Activated naive CD4-positive, alpha-beta T cell treated with anti-CD3 and anti-CD28 coated beads, Interleukin-2, amount 50 U/mL, for 72 hours (primary cell): Measurements from ENCODE around the gene EXOC5. TPM values are rescaled to one million over a fixed set of nuclear protein-coding genes. Genes with fewer than 3 reads are reported as not detected.
A peak's percentile ranks its signal among the peaks of the same experiment; 100 is the strongest.

Experiments used
- ATAC-seq, 2 donors: fragments of 150-1000 bp; cut with Tn5 transposase; 2 replicates each; pipeline ENCODE4 v1.10.0; 2021; ENCODE audit warnings: mild to moderate bottlenecking in 2 of 2, moderate library complexity in 2 of 2
- DNase-seq, 2 donors: peaks; one replicate each; pipeline ENCODE4 v3.0.0; 2021 to 2022; ENCODE audit warnings: low spot score in 2 of 2
- H3K27ac Mint-ChIP-seq, 2 donors: one replicate each; pipeline ENCODE4 v1.8.0; 2022; ENCODE audit warnings: mild to moderate bottlenecking in 2 of 2, mixed read lengths in 2 of 2
- H3K36me3 Mint-ChIP-seq, 2 donors: one replicate each; pipeline ENCODE4 v1.8.0; 2022; ENCODE audit warnings: mixed read lengths in 2 of 2
- H3K9me3 Mint-ChIP-seq, 2 donors: one replicate each; pipeline ENCODE4 v1.8.0; 2022; ENCODE audit warnings: mixed read lengths in 2 of 2
- total RNA-seq, 2 donors: library from RNA; stranded (reverse); gene quantifications; one replicate each; pipeline ENCODE4 v1.2.3, GENCODE V29; 2022

The EXOC5 gene, protein sequence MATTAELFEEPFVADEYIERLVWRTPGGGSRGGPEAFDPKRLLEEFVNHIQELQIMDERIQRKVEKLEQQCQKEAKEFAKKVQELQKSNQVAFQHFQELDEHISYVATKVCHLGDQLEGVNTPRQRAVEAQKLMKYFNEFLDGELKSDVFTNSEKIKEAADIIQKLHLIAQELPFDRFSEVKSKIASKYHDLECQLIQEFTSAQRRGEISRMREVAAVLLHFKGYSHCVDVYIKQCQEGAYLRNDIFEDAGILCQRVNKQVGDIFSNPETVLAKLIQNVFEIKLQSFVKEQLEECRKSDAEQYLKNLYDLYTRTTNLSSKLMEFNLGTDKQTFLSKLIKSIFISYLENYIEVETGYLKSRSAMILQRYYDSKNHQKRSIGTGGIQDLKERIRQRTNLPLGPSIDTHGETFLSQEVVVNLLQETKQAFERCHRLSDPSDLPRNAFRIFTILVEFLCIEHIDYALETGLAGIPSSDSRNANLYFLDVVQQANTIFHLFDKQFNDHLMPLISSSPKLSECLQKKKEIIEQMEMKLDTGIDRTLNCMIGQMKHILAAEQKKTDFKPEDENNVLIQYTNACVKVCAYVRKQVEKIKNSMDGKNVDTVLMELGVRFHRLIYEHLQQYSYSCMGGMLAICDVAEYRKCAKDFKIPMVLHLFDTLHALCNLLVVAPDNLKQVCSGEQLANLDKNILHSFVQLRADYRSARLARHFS
- total RNA-seq, result 10 to 100 TPM; 71.2 to 80.4 TPM

DNA sequence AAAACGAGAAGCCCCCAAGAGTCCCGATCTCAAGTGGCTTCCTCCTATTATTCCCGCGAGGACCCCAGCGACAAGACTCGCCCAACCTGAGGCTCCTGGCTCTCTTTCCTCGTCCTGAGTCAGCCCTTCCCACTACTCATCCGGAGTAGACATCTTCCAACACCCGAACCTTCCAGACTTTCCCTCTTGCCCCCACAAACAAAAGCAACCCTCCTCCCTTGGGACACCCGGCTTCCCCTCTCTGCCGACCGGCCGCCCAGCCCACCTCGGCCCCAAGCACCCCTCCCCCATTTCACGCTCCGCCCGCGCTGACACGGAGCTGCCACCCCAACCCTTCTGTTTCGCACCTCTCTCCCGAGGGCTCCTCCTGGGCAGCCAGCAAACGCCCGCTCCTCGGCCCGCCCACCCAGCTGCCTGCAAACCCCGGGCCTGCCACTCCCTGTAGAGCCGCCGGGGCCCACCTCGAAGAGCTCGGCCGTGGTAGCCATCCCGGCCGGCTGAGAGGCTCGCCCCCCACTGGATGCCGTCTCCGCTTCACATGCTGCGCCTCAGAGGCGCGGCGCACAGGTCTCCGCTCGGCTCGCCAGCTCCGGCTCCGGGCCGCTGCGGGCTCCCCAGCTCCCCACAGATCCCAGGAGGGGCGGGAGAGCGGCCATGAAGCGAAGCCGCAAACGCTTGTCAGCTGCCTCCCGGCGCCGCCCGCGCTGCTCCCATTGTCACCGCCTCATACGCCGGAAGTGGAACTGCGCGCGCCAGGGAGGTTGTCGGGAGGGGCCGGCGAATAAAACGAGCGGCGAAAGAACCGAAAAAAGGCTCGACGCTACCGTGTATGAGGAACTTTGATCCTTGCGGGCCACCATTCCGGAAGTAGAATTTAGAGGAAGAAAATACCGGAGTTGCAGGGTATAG is at the start of gene EXOC5, which contains the start of gene AP5M1:
TSS of gene EXOC5 (minus strand) at position 745 of the 909 bp plus-strand sequence. CDS start at position 488, 257 bp downstream.
TSS of gene AP5M1 (plus strand) at position 811 of the 909 bp plus-strand sequence. CDS start 344 bp downstream, outside the sequence.
- peak within 1 kb of the TSS; percentile 99 for H3K27ac Mint-ChIP-seq
- H3K9me3 Mint-ChIP-seq, result no peaks in the 10 kb centered on the region
- peak; percentile 87 to 90 for DNase-seq
- peaks cover 9 to 31% of the 10 kb centered on the region in 2 donors for H3K36me3 Mint-ChIP-seq
- peak; percentile 92 to 94 for ATAC-seq

DNA sequence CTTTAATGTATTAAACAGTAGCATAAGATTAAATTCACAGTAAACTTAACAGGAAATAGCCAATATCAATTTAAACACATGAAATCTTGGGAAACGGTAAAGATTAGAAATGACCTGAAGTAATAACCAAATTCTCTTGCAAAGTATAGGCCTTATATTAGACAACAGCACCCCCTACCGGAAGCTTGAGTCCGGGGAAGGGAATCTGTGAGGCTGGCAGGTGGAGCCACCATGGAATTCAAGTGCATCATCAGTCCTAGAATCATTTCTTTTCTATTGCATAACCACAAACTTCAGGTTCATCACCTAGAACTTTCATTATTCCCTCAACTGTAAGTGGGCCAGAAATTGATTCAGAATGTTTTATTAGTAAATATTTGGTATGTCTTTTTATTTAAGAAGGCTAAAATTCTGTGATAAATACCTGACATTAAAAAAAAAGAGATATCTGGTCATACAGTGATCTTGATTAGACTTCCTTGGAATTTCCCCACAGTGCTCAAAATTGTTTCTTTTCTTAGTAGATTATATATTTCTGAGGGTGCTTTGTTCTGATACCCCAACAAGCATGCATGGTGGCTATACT is 48.6 kb upstream of the EXOC5 start:
- H3K9me3 Mint-ChIP-seq, result peaks cover 4 to 5% of the 10 kb centered on the region in 2 donors
- peaks cover 5 to 6% of the 10 kb centered on the region in 2 donors for H3K36me3 Mint-ChIP-seq
- ATAC-seq (peak; percentile 63 to 67), DNase-seq (peak in 1 of 2 donors; percentile 78)
- no peak overlapping the region for H3K27ac Mint-ChIP-seq

DNA sequence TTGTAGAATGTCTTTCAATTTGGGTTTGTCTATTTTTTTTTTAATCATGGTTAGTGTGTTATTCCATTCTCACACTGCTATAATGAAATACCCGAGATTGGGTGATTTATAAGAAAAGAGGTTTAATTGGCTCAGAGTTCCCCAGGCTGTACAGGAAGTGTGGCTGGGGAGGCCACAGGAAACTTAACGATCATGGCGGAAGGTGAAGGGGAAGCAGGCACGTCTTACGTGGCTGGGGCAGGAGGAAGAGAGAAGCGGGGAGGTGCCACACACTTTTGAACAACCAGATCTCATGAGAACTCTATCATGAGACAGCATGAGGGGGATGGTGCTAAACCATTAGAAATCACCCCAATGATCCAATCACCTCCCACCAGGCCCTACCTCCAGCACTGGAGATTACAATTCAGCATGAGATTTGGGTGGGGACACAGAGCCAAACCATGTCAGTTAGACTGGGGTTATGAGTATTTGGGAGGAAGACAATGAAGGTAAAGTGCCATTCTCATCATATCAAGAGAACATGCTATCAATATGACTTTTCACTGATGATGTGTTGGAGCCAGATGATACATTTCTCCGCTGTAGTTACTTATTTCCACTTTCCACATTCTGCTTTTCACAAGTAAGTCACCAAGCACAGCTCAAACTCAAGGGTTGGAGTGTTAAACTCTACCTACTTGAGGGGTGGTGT is 45.8 kb upstream of the EXOC5 start:
- no peak for DNase-seq
- peaks cover 4 to 5% of the 10 kb centered on the region in 2 donors for H3K9me3 Mint-ChIP-seq
- H3K36me3 Mint-ChIP-seq, result peaks cover 5 to 6% of the 10 kb centered on the region in 2 donors
- H3K27ac Mint-ChIP-seq, result no peak overlapping the region
- peak in 1 of 2 donors; percentile 83 for ATAC-seq

DNA sequence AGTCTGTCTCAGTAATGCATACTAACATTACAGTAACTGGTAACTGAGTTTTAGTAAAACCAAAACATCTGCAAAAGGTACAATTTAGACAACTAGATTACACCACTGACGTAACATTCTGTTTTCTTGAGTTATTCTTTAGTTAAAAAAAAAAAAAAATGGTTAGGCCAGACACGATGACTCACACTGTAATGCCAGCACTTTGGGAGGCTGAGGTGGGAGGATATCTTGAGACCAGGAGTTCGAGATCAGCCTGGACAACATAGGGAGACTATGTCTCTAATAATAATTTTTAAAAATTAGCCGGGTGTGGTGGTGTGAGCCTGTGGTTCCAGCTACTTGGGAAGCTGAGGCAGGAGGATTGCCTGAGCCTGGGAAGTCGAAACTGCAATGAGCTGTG is 34.2 kb upstream of the EXOC5 start:
- Mint-ChIP-seq H3K36me3 (no peaks in the 10 kb centered on the region), H3K9me3 (no peaks in the 10 kb centered on the region), H3K27ac (no peak overlapping the region)
- ATAC-seq (no peak), DNase-seq (no peak)

DNA sequence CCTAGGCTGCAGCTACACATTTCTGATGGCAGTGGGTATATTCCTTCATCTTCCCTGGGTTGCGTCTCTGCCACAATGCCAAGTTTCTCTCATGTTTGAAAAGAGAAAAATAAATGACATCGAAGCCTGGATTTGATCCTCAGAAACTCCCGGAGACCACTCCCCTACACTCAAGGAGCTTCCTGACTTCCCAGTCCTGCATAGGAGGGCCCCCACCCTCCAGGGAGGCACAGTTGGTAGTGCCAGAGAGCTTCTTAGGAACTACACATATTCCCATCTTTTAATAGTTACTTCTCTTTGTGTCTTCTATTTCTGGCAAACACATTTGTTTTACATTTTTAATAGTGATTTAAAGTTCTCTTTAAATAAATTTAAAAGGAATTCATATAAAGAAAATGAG is 30.8 kb upstream of the EXOC5 start:
- Mint-ChIP-seq H3K9me3 (no peaks in the 10 kb centered on the region), H3K36me3 (no peaks in the 10 kb centered on the region), H3K27ac (no peak overlapping the region)
- DNase-seq (no peak), ATAC-seq (no peak)

DNA sequence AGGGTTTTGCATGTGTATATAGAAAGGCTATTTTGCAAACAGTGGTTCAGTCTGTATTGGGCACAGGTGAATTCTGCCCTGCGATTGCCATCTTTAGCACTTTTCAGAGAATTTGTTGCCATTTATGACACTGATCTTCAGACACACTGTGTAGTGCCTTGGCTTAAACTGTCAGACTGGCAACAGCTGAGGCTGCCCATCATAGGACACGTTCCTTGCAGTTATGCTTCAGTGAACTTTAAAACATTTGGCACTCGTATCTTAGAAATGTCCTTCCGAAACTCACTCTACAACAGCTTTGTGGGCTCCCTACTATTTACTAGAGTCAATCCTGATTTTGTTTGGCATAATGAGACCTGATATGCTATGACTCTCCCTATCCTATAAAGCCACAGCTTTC is 29.1 kb upstream of the EXOC5 start:
- DNase-seq (no peak), ATAC-seq (no peak)
- Mint-ChIP-seq H3K36me3 (no peaks in the 10 kb centered on the region), H3K9me3 (no peaks in the 10 kb centered on the region), H3K27ac (no peak overlapping the region)

DNA sequence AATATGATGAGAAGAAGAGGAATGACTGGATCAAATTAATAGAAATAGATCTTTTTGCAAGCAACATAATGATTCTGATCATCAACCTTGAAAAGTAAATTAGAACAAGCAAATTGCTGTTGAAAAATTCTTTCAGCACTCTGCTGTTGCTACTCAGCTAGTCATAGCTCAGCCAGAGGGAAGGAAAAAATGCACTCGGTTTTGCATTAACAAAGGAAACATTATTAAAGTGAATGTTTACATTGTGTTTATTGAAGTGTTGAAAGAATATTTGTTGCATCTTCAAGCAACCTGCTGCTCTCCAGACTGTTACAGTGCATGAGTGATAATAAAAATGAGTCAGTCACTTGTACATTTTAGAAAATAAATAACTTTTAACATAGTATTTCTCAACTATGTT is 26.5 kb upstream of the EXOC5 start:
- H3K9me3 Mint-ChIP-seq, result no peaks in the 10 kb centered on the region
- ATAC-seq (no peak), DNase-seq (no peak)
- no peaks in the 10 kb centered on the region for H3K36me3 Mint-ChIP-seq
- H3K27ac Mint-ChIP-seq, result no peak overlapping the region

DNA sequence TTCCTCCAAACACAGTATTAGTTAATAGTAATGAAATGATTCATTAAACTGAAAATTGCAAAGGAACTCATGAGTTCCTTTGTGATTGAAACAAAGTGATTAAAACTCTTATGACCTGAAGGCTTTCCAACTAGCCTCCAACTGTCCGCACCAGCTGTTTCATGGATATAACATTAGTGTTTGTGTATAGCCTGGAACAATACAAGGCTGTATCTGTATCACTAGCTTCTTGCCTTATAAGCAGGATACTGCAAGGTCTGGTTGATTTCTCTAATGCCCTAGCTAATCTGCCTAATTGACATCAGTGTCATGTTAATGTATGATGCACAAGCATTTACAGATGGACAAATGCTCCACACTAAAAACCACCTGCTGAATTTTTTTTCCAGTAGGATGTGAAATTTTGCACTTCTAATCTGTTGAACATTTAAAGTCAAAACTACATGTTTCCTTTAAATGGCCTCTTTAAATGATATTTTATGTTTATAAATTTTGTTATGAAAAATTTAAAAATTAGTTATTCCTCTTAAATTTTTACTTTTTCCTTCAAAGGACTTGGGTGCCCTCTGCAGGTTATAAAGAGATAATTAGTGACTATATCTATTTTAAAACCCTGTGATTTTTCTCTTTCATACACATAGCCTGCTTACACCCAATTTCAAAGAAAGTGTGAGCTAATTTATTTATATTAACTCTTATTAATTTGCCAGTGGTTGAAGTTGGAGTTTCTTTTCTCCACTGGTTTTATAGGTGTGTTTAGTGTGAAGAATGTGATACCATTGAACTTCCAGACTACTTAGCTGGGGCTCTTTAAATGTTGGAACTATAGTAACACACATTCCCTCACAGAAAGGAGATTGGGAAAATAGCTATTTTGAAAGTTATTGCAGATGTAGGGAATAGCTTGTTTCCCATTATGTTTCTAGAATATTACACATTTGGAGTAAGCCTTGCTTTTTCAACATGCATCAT is 25.4 kb upstream of the EXOC5 start:
- ATAC-seq (no peak), DNase-seq (no peak)
- H3K36me3 Mint-ChIP-seq, result no peaks in the 10 kb centered on the region
- H3K27ac Mint-ChIP-seq, result no peak overlapping the region
- no peaks in the 10 kb centered on the region for H3K9me3 Mint-ChIP-seq

DNA sequence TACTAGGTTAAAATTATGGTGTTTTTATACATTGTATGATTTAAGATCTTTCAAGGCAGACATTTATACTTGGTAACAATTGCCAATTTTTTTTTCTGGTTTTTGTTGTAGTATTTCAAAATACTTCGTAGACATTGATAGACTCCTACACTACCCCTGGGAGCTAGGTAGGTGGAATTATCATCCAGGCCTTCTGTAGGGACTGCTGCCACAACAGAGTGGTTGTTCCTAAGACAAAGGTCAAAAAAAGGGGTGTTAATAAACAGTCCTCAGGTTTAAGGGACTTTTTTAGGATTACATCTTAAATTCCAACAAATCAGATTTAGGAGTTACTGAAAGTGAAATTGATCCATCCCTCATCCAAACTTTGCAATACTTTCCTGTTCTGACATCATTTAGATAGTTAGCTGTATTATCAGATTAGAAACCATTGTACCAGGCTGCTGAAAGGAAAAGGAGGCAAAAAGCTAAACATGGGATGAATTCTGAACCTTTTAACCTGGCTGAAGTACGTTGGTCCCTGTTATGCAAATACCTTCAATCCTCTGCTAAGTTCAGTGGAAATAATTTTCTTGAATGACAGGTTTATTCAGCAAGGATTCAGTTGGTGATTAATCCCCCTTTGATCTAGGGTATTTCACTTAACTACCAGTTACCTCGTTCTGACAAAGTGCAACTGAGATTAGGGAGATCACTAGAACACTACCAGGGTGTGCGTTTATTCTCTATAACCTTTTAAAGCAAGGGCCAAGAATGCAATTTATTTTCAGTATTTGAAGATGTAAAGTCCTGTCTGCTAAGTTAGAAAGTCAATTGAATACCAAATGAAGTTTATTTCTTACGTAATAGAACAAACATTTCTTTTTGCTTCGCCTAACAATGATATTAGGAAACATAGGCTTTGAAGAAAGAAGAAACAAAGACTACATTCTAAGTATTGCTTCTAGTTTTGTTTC is 23.3 kb upstream of the EXOC5 start:
- H3K9me3 Mint-ChIP-seq, result no peaks in the 10 kb centered on the region
- H3K27ac Mint-ChIP-seq, result no peak overlapping the region
- H3K36me3 Mint-ChIP-seq, result no peaks in the 10 kb centered on the region
- ATAC-seq, result no peak
- DNase-seq, result no peak

DNA sequence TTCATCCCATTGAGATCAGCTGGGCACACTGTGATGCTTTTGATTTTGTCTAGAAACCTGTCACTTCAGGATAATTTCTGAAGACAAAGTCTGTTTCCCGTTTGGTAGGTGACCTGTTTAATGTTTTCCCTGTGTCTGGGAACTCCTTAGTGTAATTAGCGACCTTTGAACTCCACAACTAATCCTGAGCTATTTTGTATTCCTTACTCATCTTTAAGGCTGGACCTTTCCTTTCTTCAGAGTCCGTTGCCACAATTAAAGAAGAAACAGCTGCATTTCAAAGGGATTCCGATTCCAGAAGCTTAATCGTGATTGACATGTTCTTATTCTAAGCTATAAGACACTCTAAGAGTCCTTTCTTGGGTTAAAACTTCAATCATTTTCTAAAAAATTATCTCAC is 22.0 kb upstream of the EXOC5 start:
- no peak for ATAC-seq
- H3K27ac Mint-ChIP-seq, result no peak overlapping the region
- DNase-seq, result no peak
- H3K9me3 Mint-ChIP-seq, result no peaks in the 10 kb centered on the region
- no peaks in the 10 kb centered on the region for H3K36me3 Mint-ChIP-seq

DNA sequence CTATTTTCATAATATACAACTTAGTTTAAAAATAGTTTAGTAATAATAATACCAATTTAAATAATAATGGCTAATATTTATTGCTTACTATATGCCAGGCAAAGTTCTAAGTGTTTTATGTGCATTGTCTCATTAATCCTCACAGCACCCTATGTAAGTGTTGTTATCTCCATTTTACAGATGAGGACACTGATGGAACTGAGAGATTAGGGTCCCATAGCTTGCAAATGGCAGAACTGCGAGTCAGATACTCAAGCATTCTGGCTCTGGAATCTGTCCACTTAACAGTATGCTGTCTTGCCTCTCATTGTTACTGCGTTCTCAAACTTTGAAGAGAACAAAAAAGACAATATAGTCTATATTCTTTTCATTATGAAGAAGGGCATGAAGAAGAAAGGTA is 19.0 kb upstream of the EXOC5 start:
- ATAC-seq (no peak), DNase-seq (no peak)
- no peaks in the 10 kb centered on the region for H3K9me3 Mint-ChIP-seq
- H3K27ac Mint-ChIP-seq, result no peak overlapping the region
- no peaks in the 10 kb centered on the region for H3K36me3 Mint-ChIP-seq

DNA sequence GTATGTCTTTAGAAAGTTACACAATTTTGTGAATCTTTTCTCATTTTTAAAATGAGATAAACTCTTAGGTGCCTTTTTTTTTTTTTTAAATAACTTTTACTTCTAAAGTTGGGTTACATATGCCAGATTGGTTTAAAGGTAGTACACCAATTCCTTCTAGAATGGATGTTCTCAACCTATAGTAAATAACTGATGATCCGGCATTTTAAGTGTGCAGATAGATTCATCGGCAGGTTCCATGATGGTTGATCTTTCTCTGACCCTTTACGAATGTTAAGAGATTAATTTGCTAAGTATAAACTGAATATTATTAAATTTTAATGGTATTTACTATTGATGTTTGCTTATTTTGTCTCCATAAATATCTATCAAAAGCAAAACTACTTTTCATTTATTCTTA is 8.4 kb upstream of the EXOC5 start:
- Mint-ChIP-seq H3K27ac (no peak overlapping the region), H3K36me3 (peaks cover 11 to 27% of the 10 kb centered on the region in 2 donors), H3K9me3 (no peaks in the 10 kb centered on the region)
- ATAC-seq (no peak), DNase-seq (no peak)

DNA sequence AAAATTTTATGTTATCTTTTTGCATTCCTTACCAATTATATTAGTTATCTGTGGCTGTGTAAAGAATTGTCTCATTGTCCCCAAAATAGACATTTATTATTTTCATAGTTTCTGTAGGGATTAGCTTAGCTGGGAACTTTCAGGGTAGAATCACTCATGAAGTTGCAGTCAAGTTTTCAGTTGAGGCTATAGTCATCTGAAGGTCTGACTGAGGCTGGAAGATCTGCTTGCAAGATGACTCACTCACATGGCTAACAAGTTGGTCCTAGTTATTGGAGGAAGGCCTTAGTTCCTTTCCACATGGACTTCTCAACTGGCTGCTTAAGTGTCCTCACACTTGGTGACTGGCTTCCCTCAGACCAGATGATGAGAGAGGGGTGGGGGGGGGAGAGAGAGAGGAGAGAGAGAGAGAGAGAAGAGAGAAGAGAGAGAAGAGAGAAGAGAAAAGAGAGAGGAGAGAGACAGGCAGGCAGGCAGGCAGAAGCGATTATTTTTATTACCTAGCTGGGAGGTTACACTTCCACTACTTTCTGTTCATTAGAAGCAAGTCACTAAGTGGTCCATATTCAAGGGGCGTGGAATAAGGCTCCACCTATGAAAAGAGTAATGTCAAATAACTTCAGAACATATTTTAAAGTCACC is 6.4 kb upstream of the EXOC5 start:
- H3K36me3 Mint-ChIP-seq, result peaks cover 11 to 39% of the 10 kb centered on the region in 2 donors
- no peak overlapping the region for H3K27ac Mint-ChIP-seq
- no peaks in the 10 kb centered on the region for H3K9me3 Mint-ChIP-seq
- DNase-seq (no peak), ATAC-seq (peak in 1 of 2 donors; percentile 74)
